CD4-positive, alpha-beta memory T cell (primary cell): ENCODE measurements around the gene ICA1L. TPM values are rescaled to one million over a fixed set of nuclear protein-coding genes. Genes with fewer than 3 reads are reported as not detected.
"Not testable (repeated sequence)": the region's sequence is repeated elsewhere in the genome, so short reads cannot be mapped to it uniquely, and the experiment has no call there.

Experiments
- CTCF ChIA-PET: fragments of 350-600 bp; sonication (Branson Sonifier 250); formaldehyde crosslinking; loops from one replicate; lab custom pipeline; 2021; ENCODE audit warnings: inconsistent platforms; ENCODE audit not compliant: partially characterized antibody; lab: Charles Lee
- POLR2A ChIA-PET: fragments of 350-600 bp; sonication (Branson Sonifier 250); formaldehyde crosslinking; loops from one replicate; lab custom pipeline; 2021; ENCODE audit not compliant: partially characterized antibody; lab: Charles Lee
- DNase-seq, 5 donors: peaks; one replicate each; pipeline versions ENCODE4 v3.0.0 to v3.0.0-alpha.2; 2020 to 2022; ENCODE audit warnings: mixed read lengths in 1 of 5
- H3K27ac ChIP-seq: one replicate; pipeline ENCODE4 v1.7.0; 2013; ENCODE audit warnings: low read depth, low read length
- H3K27me3 ChIP-seq: 2 replicates; pipeline ENCODE4 v1.7.0; 2013; ENCODE audit warnings: mild to moderate bottlenecking, low read length, moderate library complexity; ENCODE audit not compliant: insufficient read depth
- H3K36me3 ChIP-seq: 2 replicates; pipeline ENCODE4 v1.7.0; 2013; ENCODE audit warnings: mild to moderate bottlenecking, low read length, moderate library complexity; ENCODE audit not compliant: insufficient read depth
- H3K4me1 ChIP-seq: 2 replicates; pipeline ENCODE4 v1.7.0; 2013; ENCODE audit warnings: mild to moderate bottlenecking, low read length, moderate library complexity; ENCODE audit not compliant: insufficient read depth
- H3K4me3 ChIP-seq, 2 donors: one replicate each; pipeline ENCODE4 v1.7.0; 2013; ENCODE audit warnings: low read length in 2 of 2, mild to moderate bottlenecking in 1 of 2
- H3K9me3 ChIP-seq, 2 donors: one replicate each; pipeline ENCODE4 v1.7.0; 2013; ENCODE audit warnings: low read length in 2 of 2, control low read depth in 1 of 2; ENCODE audit not compliant: control insufficient read depth in 1 of 2
- H3K27ac Mint-ChIP-seq, 7 donors: one replicate each; pipeline ENCODE4 v1.8.0; 2020 to 2021; ENCODE audit warnings: mixed read lengths in 7 of 7, mild to moderate bottlenecking in 6 of 7, inconsistent platforms in 3 of 7, moderate library complexity in 3 of 7
- H3K27me3 Mint-ChIP-seq, 2 donors: one replicate each; pipeline ENCODE4 v1.8.0; 2020 to 2021; ENCODE audit warnings: mixed read lengths in 2 of 2
- H3K36me3 Mint-ChIP-seq, 2 donors: one replicate each; pipeline ENCODE4 v1.8.0; 2020 to 2021; ENCODE audit warnings: mixed read lengths in 2 of 2, inconsistent platforms in 1 of 2, mild to moderate bottlenecking in 1 of 2
- H3K4me1 Mint-ChIP-seq, 4 donors: one replicate each; pipeline ENCODE4 v1.8.0; 2020 to 2021; ENCODE audit warnings: mixed read lengths in 4 of 4, mild to moderate bottlenecking in 1 of 4
- H3K4me3 Mint-ChIP-seq, 8 donors: one replicate each; pipeline ENCODE4 v1.8.0; 2020 to 2021; ENCODE audit warnings: mixed read lengths in 8 of 8, mild to moderate bottlenecking in 7 of 8, moderate library complexity in 6 of 8, inconsistent platforms in 3 of 8
- H3K9me3 Mint-ChIP-seq, 8 donors: one replicate each; pipeline ENCODE4 v1.8.0; 2020 to 2021; ENCODE audit warnings: mixed read lengths in 8 of 8, mild to moderate bottlenecking in 5 of 8, inconsistent platforms in 3 of 8, moderate library complexity in 1 of 8
- intact Hi-C: fragments of 100-400 bp; cut with micrococcal nuclease; formaldehyde crosslinking; loops from one replicate; pipeline ENCODE4 v1.15.1; 2023
- polyA plus RNA-seq, 2 donors: library from polyadenylated mRNA; unstranded; fragments of 300-500 nt; fragmentation: Illumina TruSeq; gene quantifications; one replicate each; pipeline ENCODE4 v1.2.3, GENCODE V29; 2021
- total RNA-seq, 2 experiments: library from RNA; stranded (reverse); gene quantifications; one replicate each; pipeline ENCODE4 v1.2.3, GENCODE V29; 2021

Gene ICA1L
- total and polyA plus RNA-seq, 4 experiments from 2014 or later, result 0.45 to 1.8 (median 0.54) TPM

GRCh38 chr2:202813387-202813786 is 58.2 kb downstream of the ICA1L start:
- no peak overlapping the region for H3K27ac Mint-ChIP-seq

GRCh38 chr2:202808754-202809153 is 62.8 kb downstream of the ICA1L start:
- no peaks in the 10 kb centered on the region for H3K36me3 ChIP-seq
- no peaks in the 10 kb centered on the region for H3K4me1 ChIP-seq
- no peak overlapping the region for H3K4me3 ChIP-seq
- Mint-ChIP-seq H3K4me1 (no peaks in the 10 kb centered on the region), H3K4me3 (peak overlapping the region in 1 of 8 donors; percentile 27), H3K27ac (no peak overlapping the region), H3K9me3 (peaks cover 0 to 32% (median 14%) of the 10 kb centered on the region in 8 donors), H3K27me3 (no peaks in the 10 kb centered on the region), H3K36me3 (peaks cover 12 to 39% of the 10 kb centered on the region in 2 donors)
- DNase-seq, result no peak
- POLR2A ChIA-PET, result no interaction called here
- intact Hi-C loops, result no loop called here
- no peaks in the 10 kb centered on the region for H3K27me3 ChIP-seq
- CTCF ChIA-PET, result interaction anchor here (0.6 kb wide), 1 partner anchor 892 kb away, joined by 4 read pairs; no protein-coding TSS in a partner anchor
- H3K9me3 ChIP-seq, result no peaks in the 10 kb centered on the region
- no peak overlapping the region for H3K27ac ChIP-seq

More at GRCh38 chr2:202813387-202813786, 58.2 kb downstream of the ICA1L start:
- Mint-ChIP-seq H3K9me3 (peaks cover 0 to 36% (median 15%) of the 10 kb centered on the region in 8 donors), H3K27me3 (no peaks in the 10 kb centered on the region), H3K4me1 (no peaks in the 10 kb centered on the region), H3K4me3 (no peak overlapping the region), H3K36me3 (peaks cover 9 to 25% of the 10 kb centered on the region in 2 donors)
- Histone ChIP-seq H3K27me3 (no peaks in the 10 kb centered on the region), H3K9me3 (no peaks in the 10 kb centered on the region), H3K4me1 (no peaks in the 10 kb centered on the region), H3K4me3 (no peak overlapping the region), H3K36me3 (no peaks in the 10 kb centered on the region), H3K27ac (no peak overlapping the region)
- ChIA-PET POLR2A (no interaction called here), CTCF (no interaction called here)
- no peak for DNase-seq
- intact Hi-C loops, result no loop called here

DNA sequence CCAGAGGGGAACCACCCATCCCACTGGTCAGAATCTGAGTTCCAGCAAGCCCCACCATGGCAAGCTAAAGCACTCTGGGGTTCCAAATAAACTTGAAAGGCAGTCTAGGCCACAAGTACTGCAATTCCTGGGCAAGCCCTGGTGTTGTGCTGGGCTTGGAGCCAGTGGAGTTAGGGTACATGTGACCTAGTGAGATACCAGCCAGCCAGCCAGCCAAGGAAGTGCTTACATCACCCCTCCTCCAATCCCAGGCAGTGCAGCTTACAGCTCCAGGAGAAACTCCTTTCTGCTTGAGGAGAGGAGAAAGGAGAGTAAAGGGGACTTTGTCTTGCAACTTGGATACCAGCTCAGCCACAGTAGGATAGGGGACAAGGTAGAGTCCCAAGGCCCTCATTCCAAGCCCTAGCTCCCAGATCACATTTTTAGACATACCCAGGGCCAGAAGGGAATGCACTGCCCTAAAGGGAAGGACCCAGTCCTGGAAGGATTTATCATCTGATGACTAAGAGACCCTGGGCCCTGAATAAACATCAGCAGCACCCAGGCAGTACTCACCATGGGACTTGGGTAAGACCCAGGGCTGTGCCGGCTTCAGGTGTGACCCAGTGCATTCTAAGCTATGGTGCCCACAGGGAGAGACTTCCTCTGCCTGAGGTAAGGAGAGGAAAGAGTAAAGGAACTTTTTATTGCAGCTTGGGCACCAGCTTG is 64.0 kb downstream of the ICA1L start:
- H3K36me3 Mint-ChIP-seq, result peaks cover 12 to 43% of the 10 kb centered on the region in 2 donors
- H3K27me3 Mint-ChIP-seq, POLR2A ChIA-PET, H3K27ac Mint-ChIP-seq, H3K36me3 ChIP-seq, intact Hi-C loops, DNase-seq, H3K27ac ChIP-seq, H3K27me3 ChIP-seq, H3K4me1 Mint-ChIP-seq, H3K4me3 Mint-ChIP-seq, CTCF ChIA-PET, H3K4me1 ChIP-seq, H3K9me3 ChIP-seq, H3K4me3 ChIP-seq: not testable (repeated sequence)
- H3K9me3 Mint-ChIP-seq, result peaks cover 0 to 26% (median 14%) of the 10 kb centered on the region in 8 donors

GRCh38 chr2:202805911-202806310 is 65.7 kb downstream of the ICA1L start:
- H3K27ac Mint-ChIP-seq, intact Hi-C loops, CTCF ChIA-PET, H3K27me3 Mint-ChIP-seq, DNase-seq, H3K36me3 ChIP-seq, H3K27ac ChIP-seq, H3K4me3 Mint-ChIP-seq, POLR2A ChIA-PET, H3K4me1 Mint-ChIP-seq, H3K27me3 ChIP-seq, H3K4me1 ChIP-seq, H3K9me3 ChIP-seq, H3K4me3 ChIP-seq: not testable (repeated sequence)
- peaks cover 12 to 52% of the 10 kb centered on the region in 2 donors for H3K36me3 Mint-ChIP-seq
- peaks cover 0 to 20% (median 8%) of the 10 kb centered on the region in 8 donors for H3K9me3 Mint-ChIP-seq

- H3K4me3 Mint-ChIP-seq, result no peak overlapping the region
Measured at GRCh38 chr2:202797944-202798343, 73.6 kb downstream of the ICA1L start.

GRCh38 chr2:202790676-202791075 is 80.9 kb downstream of the ICA1L start:
- CTCF ChIA-PET, result interaction anchor here (1.6 kb wide), 1 partner anchor 202 kb away, joined by 4 read pairs; no protein-coding TSS in a partner anchor
- no peaks in the 10 kb centered on the region for H3K9me3 ChIP-seq
- Mint-ChIP-seq H3K27me3 (no peaks in the 10 kb centered on the region), H3K4me1 (no peaks in the 10 kb centered on the region), H3K27ac (no peak overlapping the region), H3K4me3 (no peak overlapping the region), H3K36me3 (peaks cover 36 to 45% of the 10 kb centered on the region in 2 donors), H3K9me3 (peaks cover 0 to 2% (median 0%) of the 10 kb centered on the region in 8 donors)
- H3K36me3 ChIP-seq, result peaks cover 9% of the 10 kb centered on the region
- no peaks in the 10 kb centered on the region for H3K27me3 ChIP-seq
- H3K27ac ChIP-seq, result no peak overlapping the region
- H3K4me3 ChIP-seq, result no peak overlapping the region
- no peak for DNase-seq
- POLR2A ChIA-PET, result no interaction called here
- no peaks in the 10 kb centered on the region for H3K4me1 ChIP-seq
- intact Hi-C loops, result no loop called here

More at GRCh38 chr2:202797944-202798343, 73.6 kb downstream of the ICA1L start:
- Histone ChIP-seq H3K27ac (no peak overlapping the region), H3K27me3 (no peaks in the 10 kb centered on the region), H3K4me3 (no peak overlapping the region), H3K4me1 (no peaks in the 10 kb centered on the region), H3K9me3 (no peaks in the 10 kb centered on the region), H3K36me3 (no peaks in the 10 kb centered on the region)
- peaks cover 0 to 14% (median 7%) of the 10 kb centered on the region in 8 donors for H3K9me3 Mint-ChIP-seq
- no peak for DNase-seq
- no peaks in the 10 kb centered on the region for H3K27me3 Mint-ChIP-seq
- ChIA-PET CTCF (no interaction called here), POLR2A (no interaction called here)
- H3K4me1 Mint-ChIP-seq, result no peaks in the 10 kb centered on the region
- peaks cover 18 to 46% of the 10 kb centered on the region in 2 donors for H3K36me3 Mint-ChIP-seq
- no peak overlapping the region for H3K27ac Mint-ChIP-seq
- intact Hi-C loops, result no loop called here

DNA sequence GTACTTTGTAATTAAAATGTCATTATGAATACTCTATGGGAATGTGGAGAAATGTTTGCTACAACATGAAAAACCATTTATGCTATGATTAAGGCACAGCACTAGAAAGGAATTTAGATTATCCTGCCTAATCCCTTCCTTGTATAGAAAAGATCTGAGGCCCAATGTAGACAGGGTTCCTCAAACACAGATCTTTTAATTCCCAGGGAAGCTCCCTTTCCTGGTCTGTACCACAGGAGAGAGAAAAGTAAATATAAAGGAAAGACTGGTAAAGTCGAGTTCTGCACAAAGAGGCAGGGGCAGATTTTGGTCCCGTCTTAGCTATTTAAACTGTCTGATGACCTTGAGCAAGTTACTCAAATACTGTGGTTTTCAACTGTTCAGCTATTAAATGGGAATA is 84.7 kb downstream of the ICA1L start:
- H3K4me1 Mint-ChIP-seq, result no peaks in the 10 kb centered on the region
- intact Hi-C loops, result no loop called here
- POLR2A ChIA-PET, result no interaction called here
- DNase-seq, result no peak
- H3K4me1 ChIP-seq, result no peaks in the 10 kb centered on the region
- no peaks in the 10 kb centered on the region for H3K27me3 Mint-ChIP-seq
- CTCF ChIA-PET, result interaction anchor here (1.3 kb wide), 1 partner anchor 9 kb away, joined by 3 read pairs; no protein-coding TSS in a partner anchor
- no peak overlapping the region for H3K4me3 ChIP-seq
- H3K4me3 Mint-ChIP-seq, result no peak overlapping the region
- H3K9me3 Mint-ChIP-seq, result no peaks in the 10 kb centered on the region
- H3K27ac ChIP-seq, result no peak overlapping the region
- H3K36me3 ChIP-seq, result peaks cover 9% of the 10 kb centered on the region
- H3K36me3 Mint-ChIP-seq, result peaks cover 49 to 57% of the 10 kb centered on the region in 2 donors
- H3K27ac Mint-ChIP-seq, result no peak overlapping the region
- no peaks in the 10 kb centered on the region for H3K27me3 ChIP-seq
- no peaks in the 10 kb centered on the region for H3K9me3 ChIP-seq
